CD4-positive, CD25-positive, alpha-beta regulatory T cell (primary cell): ENCODE measurements around the gene UNC13A. TPM values are rescaled to one million over a fixed set of nuclear protein-coding genes. Genes with fewer than 3 reads are reported as not detected.

Source experiments
- ATAC-seq, 2 donors: fragments of 150-1000 bp; cut with Tn5 transposase; one replicate each; pipeline ENCODE4 v1.10.0; 2021; ENCODE audit warnings: low read depth in 2 of 2, moderate number of reproducible peaks in 2 of 2, moderate library complexity in 1 of 2
- DNase-seq, 3 donors: peaks; one replicate each; pipeline versions ENCODE4 v3.0.0 to v3.0.0-alpha.2; 2012 to 2022; ENCODE audit warnings: mixed read lengths in 1 of 3
- H3K27ac ChIP-seq: one replicate; pipeline ENCODE4 v1.7.0; 2013; ENCODE audit warnings: mild to moderate bottlenecking, low read length; ENCODE audit not compliant: insufficient read depth, poor library complexity, severe bottlenecking
- H3K27me3 ChIP-seq: one replicate; pipeline ENCODE4 v1.7.0; 2013; ENCODE audit warnings: low read length; ENCODE audit not compliant: control insufficient read depth, insufficient read depth
- H3K36me3 ChIP-seq: one replicate; pipeline ENCODE4 v1.7.0; 2013; ENCODE audit warnings: mild to moderate bottlenecking, low read length, moderate library complexity; ENCODE audit not compliant: control insufficient read depth, insufficient read depth
- H3K4me1 ChIP-seq: 2 replicates; pipeline ENCODE4 v1.7.0; 2013; ENCODE audit warnings: mild to moderate bottlenecking, low read length; ENCODE audit not compliant: insufficient read depth, control insufficient read depth, poor library complexity, severe bottlenecking
- H3K4me3 ChIP-seq: one replicate; pipeline ENCODE4 v1.7.0; 2013; ENCODE audit warnings: low read depth, mild to moderate bottlenecking, low read length, moderate library complexity
- H3K9me3 ChIP-seq, 2 experiments: 1 replicate in 1 of 2; 2 replicates in 1 of 2; pipeline ENCODE4 v1.7.0; 2013; ENCODE audit warnings: low read length in 2 of 2, mild to moderate bottlenecking in 1 of 2, moderate library complexity in 1 of 2; ENCODE audit not compliant: control insufficient read depth in 2 of 2
- H3K27ac Mint-ChIP-seq, 3 donors: one replicate each; pipeline ENCODE4 v1.8.0; 2020 to 2022; ENCODE audit warnings: mild to moderate bottlenecking in 3 of 3, mixed read lengths in 3 of 3, moderate library complexity in 2 of 3
- H3K27me3 Mint-ChIP-seq: one replicate; pipeline ENCODE4 v1.8.0; 2022; ENCODE audit warnings: mild to moderate bottlenecking, mixed read lengths
- H3K36me3 Mint-ChIP-seq: one replicate; pipeline ENCODE4 v1.8.0; 2020; ENCODE audit warnings: mixed read lengths
- H3K4me1 Mint-ChIP-seq, 4 donors: one replicate each; pipeline ENCODE4 v1.8.0; 2020 to 2022; ENCODE audit warnings: mixed read lengths in 4 of 4, mild to moderate bottlenecking in 1 of 4
- H3K4me3 Mint-ChIP-seq, 4 donors: one replicate each; pipeline ENCODE4 v1.8.0; 2020 to 2022; ENCODE audit warnings: mild to moderate bottlenecking in 4 of 4, mixed read lengths in 4 of 4, moderate library complexity in 3 of 4
- H3K9me3 Mint-ChIP-seq, 7 donors: one replicate each; pipeline ENCODE4 v1.8.0; 2020 to 2022; ENCODE audit warnings: mixed read lengths in 7 of 7, mild to moderate bottlenecking in 3 of 7, moderate library complexity in 2 of 7
- polyA plus RNA-seq, 4 donors: library from polyadenylated mRNA; unstranded; fragments of 300-500 nt; fragmentation: Illumina TruSeq; gene quantifications; one replicate each; pipeline ENCODE4 v1.2.3, GENCODE V29; 2021
- total RNA-seq: library from RNA; stranded (reverse); gene quantifications from one replicate; pipeline ENCODE4 v1.2.3, GENCODE V29; 2022

UNC13A gene
- total and polyA plus RNA-seq, 5 donors from 2014 or later: not detected

DNA sequence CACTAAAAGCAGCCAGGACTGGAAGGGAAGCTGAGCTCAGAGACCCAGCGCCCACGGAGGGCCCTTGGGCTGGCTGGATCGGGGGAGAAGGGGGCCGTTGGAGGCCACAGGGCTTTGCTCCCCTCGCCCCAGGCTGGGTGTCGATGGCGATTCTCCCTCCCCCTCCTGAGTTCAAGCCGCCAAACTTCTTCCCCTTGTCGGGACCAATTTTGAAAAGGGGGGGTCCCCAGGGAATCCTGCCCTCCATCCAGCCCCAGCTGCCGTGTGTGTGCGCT, 71.5 kb downstream of the UNC13A start:
- H3K4me3 Mint-ChIP-seq: peak overlapping the region in 1 of 4 donors; percentile 62
- no peak overlapping the region for H3K4me3 ChIP-seq
- DNase-seq: no peak

DNA sequence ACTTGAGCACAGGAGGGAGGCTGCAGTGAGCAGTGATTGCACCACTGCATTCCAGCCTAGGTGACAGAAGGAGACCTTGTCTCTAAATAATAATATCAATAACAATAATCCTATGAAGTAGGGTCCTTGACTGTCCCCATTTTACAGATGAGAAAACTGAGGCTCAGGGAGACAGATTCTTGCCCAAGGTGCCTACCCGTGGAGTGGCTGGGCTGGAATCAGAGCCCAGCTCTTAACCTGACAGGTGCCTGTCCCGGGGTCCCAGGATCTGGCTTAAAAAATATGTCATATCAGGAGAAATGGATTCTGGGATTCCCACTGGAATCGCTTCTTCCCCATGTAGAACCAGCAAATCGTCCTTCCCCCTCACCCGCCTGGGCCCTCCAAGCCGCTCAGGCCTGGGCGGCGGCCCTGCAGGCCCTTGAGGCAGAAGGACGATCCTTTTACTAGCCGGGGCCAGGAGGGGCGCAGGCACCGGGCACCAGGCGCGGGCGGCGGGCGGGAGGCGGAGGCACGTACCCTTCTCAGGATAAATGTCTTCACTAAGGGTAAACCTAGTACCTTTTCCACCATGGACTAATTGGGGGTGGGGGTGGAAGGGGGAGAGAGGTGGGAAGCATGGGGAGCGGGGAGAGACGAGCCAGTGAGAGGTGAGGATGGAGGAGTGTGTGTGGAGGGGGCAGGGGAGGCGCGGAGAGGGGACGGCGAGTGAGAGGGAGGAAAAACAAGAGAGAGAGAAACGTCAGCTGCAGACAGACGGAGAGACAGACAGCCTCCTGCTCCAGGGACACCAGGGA, 72.1 kb downstream of the UNC13A start:
- H3K36me3 ChIP-seq: no peaks in the 10 kb centered on the region
- H3K9me3 Mint-ChIP-seq: peaks cover 0 to 2% (median 0%) of the 10 kb centered on the region in 7 donors
- ATAC-seq (no peak), DNase-seq (no peak)
- peaks cover 5% of the 10 kb centered on the region for H3K27me3 ChIP-seq
- no peak overlapping the region for H3K4me3 ChIP-seq
- H3K27ac Mint-ChIP-seq: no peak overlapping the region
- peaks cover 2% of the 10 kb centered on the region for H3K36me3 Mint-ChIP-seq
- peaks cover 19% of the 10 kb centered on the region for H3K27me3 Mint-ChIP-seq
- no peak overlapping the region for H3K27ac ChIP-seq
- H3K9me3 ChIP-seq: no peaks in the 10 kb centered on the region
- H3K4me3 Mint-ChIP-seq: no peak overlapping the region
- H3K4me1 ChIP-seq: no peaks in the 10 kb centered on the region
- peaks cover 0 to 7% (median 0%) of the 10 kb centered on the region in 4 donors for H3K4me1 Mint-ChIP-seq

More for the DNA sequence above, 71.5 kb downstream of the UNC13A start:
- Histone ChIP-seq H3K27me3 (peaks cover 5% of the 10 kb centered on the region), H3K27ac (no peak overlapping the region), H3K9me3 (no peaks in the 10 kb centered on the region), H3K36me3 (no peaks in the 10 kb centered on the region), H3K4me1 (no peaks in the 10 kb centered on the region)
- H3K27me3 Mint-ChIP-seq: peaks cover 19% of the 10 kb centered on the region
- H3K36me3 Mint-ChIP-seq: peaks cover 2% of the 10 kb centered on the region
- ATAC-seq: no peak
- H3K4me1 Mint-ChIP-seq: peaks cover 0 to 7% (median 0%) of the 10 kb centered on the region in 4 donors
- no peak overlapping the region for H3K27ac Mint-ChIP-seq
- peaks cover 0 to 3% (median 0%) of the 10 kb centered on the region in 7 donors for H3K9me3 Mint-ChIP-seq

DNA sequence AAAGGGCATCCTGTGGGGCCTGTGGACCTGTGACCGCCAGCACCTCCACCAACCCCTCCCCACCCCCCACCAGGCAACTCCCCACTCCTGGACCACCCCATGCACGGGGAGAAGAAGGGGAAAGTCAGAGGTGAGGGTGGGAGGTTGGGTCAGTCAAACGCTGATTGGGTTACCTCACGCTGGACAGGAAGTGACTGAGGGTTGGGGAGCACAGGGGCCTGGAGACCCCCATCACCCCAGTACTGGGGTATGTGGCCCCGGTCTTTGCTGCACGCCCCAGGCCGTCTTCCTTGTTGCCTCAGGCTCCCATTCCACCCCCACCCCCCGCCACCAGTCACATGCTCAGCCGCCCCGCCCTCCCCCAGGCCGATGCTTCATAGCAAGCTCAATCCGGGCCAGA, 73.7 kb downstream of the UNC13A start:
- H3K27ac Mint-ChIP-seq: no peak overlapping the region
- H3K4me1 ChIP-seq: no peaks in the 10 kb centered on the region
- no peaks in the 10 kb centered on the region for H3K36me3 ChIP-seq
- no peak overlapping the region for H3K4me3 Mint-ChIP-seq
- H3K27me3 Mint-ChIP-seq: peaks cover 19% of the 10 kb centered on the region
- H3K4me1 Mint-ChIP-seq: peaks cover 0 to 7% (median 0%) of the 10 kb centered on the region in 4 donors
- no peak overlapping the region for H3K27ac ChIP-seq
- H3K4me3 ChIP-seq: no peak overlapping the region
- DNase-seq (no peak), ATAC-seq (no peak)
- peaks cover 2% of the 10 kb centered on the region for H3K36me3 Mint-ChIP-seq
- H3K9me3 Mint-ChIP-seq: peaks cover 0 to 2% (median 0%) of the 10 kb centered on the region in 7 donors
- no peaks in the 10 kb centered on the region for H3K9me3 ChIP-seq
- H3K27me3 ChIP-seq: peaks cover 5% of the 10 kb centered on the region

DNA sequence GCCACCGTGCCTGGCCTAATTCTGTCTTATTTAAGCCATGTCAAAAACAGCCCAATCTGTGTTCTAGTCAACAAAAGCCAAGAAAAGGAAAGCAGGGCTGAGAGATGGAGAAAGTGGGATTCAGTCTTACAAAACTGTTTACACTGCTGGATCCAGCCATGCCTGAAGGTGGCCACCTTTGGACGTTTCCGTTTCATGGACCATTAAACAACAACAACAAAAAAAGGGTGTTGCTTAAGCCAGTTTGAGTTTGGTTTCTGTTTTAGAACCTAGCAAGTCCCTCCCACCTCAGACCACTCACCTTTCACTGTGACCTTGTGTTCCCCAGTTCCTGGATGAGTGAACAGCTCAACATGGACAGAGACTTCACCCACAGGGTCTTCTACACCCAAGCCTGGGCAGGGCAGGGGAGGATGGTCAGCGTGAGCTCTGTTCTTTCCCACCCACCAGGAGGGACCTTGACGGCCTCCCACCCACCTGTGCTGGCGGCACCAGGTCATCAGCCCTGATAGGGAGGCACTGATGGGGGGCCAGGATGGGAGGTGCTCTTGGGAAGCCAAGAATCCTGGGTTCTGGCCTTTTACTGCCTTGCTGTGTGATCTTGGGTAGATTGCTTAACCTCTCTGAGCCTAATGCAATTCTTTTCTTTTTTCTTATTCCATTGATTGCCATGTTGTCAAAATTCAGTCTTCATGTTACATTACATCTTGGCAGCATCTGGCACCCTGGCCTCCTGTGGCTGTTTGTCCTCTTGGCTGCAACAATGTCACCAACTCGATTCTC, 76.5 kb downstream of the UNC13A start:
- peaks cover 1% of the 10 kb centered on the region for H3K4me1 ChIP-seq
- H3K9me3 Mint-ChIP-seq: peaks cover 0 to 4% (median 0%) of the 10 kb centered on the region in 7 donors
- ATAC-seq (no peak), DNase-seq (no peak)
- peaks cover 0 to 8% (median 4%) of the 10 kb centered on the region in 4 donors for H3K4me1 Mint-ChIP-seq
- H3K27ac Mint-ChIP-seq: peak overlapping the region in 1 of 3 donors; percentile 22
- no peaks in the 10 kb centered on the region for H3K36me3 ChIP-seq
- no peak overlapping the region for H3K4me3 Mint-ChIP-seq
- no peaks in the 10 kb centered on the region for H3K27me3 ChIP-seq
- H3K27me3 Mint-ChIP-seq: peaks cover 6% of the 10 kb centered on the region
- peaks cover 2% of the 10 kb centered on the region for H3K36me3 Mint-ChIP-seq
- H3K9me3 ChIP-seq: no peaks in the 10 kb centered on the region
- no peak overlapping the region for H3K27ac ChIP-seq
- no peak overlapping the region for H3K4me3 ChIP-seq

DNA sequence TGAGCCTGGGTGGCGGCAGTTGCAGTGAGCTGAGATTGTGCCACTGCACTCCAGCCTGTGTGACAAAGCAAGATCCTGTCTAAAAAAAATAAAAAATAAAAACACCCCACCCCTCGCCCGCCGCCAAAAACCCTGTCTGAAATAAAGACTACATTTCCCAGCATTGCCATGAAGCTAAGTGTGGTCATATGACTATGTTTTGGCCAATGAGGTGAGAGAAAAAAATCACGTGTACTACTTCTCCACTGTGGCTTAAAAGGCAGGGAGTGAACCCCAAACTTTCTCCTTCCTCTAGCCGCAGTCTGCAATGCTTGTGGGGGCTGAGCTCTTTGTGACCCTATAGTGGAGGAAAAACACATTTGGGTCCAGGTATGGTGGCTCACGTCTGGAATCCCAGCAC, 77.8 kb downstream of the UNC13A start:
- H3K27ac Mint-ChIP-seq: no peak overlapping the region
- H3K4me3 Mint-ChIP-seq: no peak overlapping the region
- DNase-seq (peak in 2 of 3 donors; percentile 17 to 41), ATAC-seq (no peak)
- no peaks in the 10 kb centered on the region for H3K27me3 Mint-ChIP-seq
- peaks cover 0 to 10% (median 4%) of the 10 kb centered on the region in 4 donors for H3K4me1 Mint-ChIP-seq
- peaks cover 2% of the 10 kb centered on the region for H3K36me3 Mint-ChIP-seq
- H3K27me3 ChIP-seq: no peaks in the 10 kb centered on the region
- H3K27ac ChIP-seq: no peak overlapping the region
- H3K4me1 ChIP-seq: peaks cover 13% of the 10 kb centered on the region
- H3K9me3 Mint-ChIP-seq: peaks cover 0 to 4% (median 0%) of the 10 kb centered on the region in 7 donors
- H3K36me3 ChIP-seq: no peaks in the 10 kb centered on the region
- H3K4me3 ChIP-seq: no peak overlapping the region
- H3K9me3 ChIP-seq: no peaks in the 10 kb centered on the region

DNA sequence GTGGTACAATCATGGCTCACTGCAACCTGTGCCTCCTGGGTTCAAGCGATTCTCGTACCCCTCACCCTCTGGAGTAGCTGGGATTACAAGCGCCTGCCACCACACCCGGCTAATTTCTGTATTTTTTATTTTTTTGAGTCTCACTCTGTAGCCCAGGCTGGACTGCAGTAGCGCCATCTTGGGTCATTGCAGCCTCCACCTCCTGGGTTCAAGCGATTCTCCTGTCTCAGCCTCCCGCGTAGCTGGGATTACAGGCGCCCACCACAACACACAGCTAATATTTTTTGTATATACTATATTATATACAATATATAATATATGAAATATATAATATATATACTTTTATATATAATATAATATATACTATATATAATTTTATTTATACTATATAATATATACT, 80.2 kb downstream of the UNC13A start:
- H3K4me1 ChIP-seq: peaks cover 13% of the 10 kb centered on the region
- no peaks in the 10 kb centered on the region for H3K36me3 ChIP-seq
- peaks cover 0 to 10% (median 4%) of the 10 kb centered on the region in 4 donors for H3K4me1 Mint-ChIP-seq
- no peaks in the 10 kb centered on the region for H3K9me3 ChIP-seq
- no peak overlapping the region for H3K27ac Mint-ChIP-seq
- no peak overlapping the region for H3K4me3 ChIP-seq
- peaks cover 6% of the 10 kb centered on the region for H3K27me3 ChIP-seq
- no peak overlapping the region for H3K27ac ChIP-seq
- H3K27me3 Mint-ChIP-seq: peaks cover 20% of the 10 kb centered on the region
- peaks cover 0 to 4% (median 0%) of the 10 kb centered on the region in 7 donors for H3K9me3 Mint-ChIP-seq
- ATAC-seq (no peak), DNase-seq (no peak)
- H3K36me3 Mint-ChIP-seq: no peaks in the 10 kb centered on the region
- H3K4me3 Mint-ChIP-seq: peak overlapping the region in 1 of 4 donors; percentile 50

DNA sequence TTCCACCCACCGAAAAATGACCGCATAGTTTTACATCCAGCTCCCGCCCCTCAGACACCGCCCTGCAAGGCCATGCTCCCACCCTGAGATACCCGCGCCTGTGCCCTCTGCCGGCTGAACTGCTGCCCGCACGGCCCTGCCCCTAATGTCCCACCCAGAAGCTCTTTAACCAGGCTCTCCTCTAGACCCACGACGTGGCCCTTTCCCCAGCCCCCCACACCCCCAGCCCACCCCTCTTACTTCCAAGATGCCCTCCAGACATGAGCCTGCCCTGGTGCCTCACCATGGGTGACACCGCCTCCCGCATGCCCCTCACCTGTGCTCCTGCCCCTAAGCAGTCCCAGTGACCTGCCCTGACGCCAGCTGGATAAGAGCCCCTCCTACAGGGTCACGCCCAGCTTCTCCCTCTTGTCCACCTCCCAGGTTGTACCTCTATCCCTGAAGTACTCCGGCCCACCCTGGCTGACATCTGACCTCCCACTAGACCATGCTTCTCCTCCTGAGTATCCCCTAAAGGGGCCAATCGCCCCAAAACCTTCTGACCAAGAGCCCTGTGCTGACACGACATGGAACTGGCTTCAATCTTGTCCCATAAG, 81.5 kb downstream of the UNC13A start:
- H3K27me3 ChIP-seq: peaks cover 9% of the 10 kb centered on the region
- ATAC-seq (no peak), DNase-seq (no peak)
- no peaks in the 10 kb centered on the region for H3K36me3 Mint-ChIP-seq
- peaks cover 13% of the 10 kb centered on the region for H3K4me1 ChIP-seq
- H3K27me3 Mint-ChIP-seq: peaks cover 32% of the 10 kb centered on the region
- H3K27ac ChIP-seq: no peak overlapping the region
- H3K27ac Mint-ChIP-seq: peak overlapping the region; percentile 26 to 87 (median 78)
- no peaks in the 10 kb centered on the region for H3K36me3 ChIP-seq
- peak overlapping the region in 3 of 4 donors; percentile 79 to 84 (median 80) for H3K4me3 Mint-ChIP-seq
- peaks cover 0 to 10% (median 4%) of the 10 kb centered on the region in 4 donors for H3K4me1 Mint-ChIP-seq
- peaks cover 0 to 4% (median 0%) of the 10 kb centered on the region in 7 donors for H3K9me3 Mint-ChIP-seq
- no peak overlapping the region for H3K4me3 ChIP-seq
- H3K9me3 ChIP-seq: no peaks in the 10 kb centered on the region
